Uterus (tissue), 4 donors: ENCODE data around the gene IL17B. TPM values are rescaled to one million over a fixed set of nuclear protein-coding genes. Genes with fewer than 3 reads are reported as not detected.
A peak's percentile ranks its signal among the peaks of the same experiment; 100 is the strongest.

Experiments
- DNase-seq, 2 donors: peaks; one replicate each; pipeline ENCODE4 v3.0.0-alpha.2; 2019 to 2020
- H3K27ac ChIP-seq, 2 donors: fragments of 200-600 bp; sonication (generic); 1 replicate in 1 of 2; 2 replicates in 1 of 2; pipeline ENCODE4 v1.5.1; 2016 to 2018
- H3K27me3 ChIP-seq, 2 donors: fragments of 200-600 bp; sonication (generic); one replicate each; pipeline ENCODE4 v1.5.1; 2018 to 2019; ENCODE audit warnings: control low read depth in 1 of 2
- H3K36me3 ChIP-seq, 2 donors: fragments of 200-600 bp; sonication (generic); one replicate each; pipeline ENCODE4 v1.5.1; 2019; ENCODE audit warnings: control low read depth in 1 of 2
- H3K4me1 ChIP-seq, 2 donors: fragments of 200-600 bp; sonication (generic); one replicate each; pipeline ENCODE4 v1.5.1; 2018 to 2019; ENCODE audit warnings: control low read depth in 1 of 2
- H3K4me3 ChIP-seq, 2 donors: fragments of 200-600 bp; sonication (generic); 1 replicate in 1 of 2; 2 replicates in 1 of 2; pipeline ENCODE4 v1.5.1; 2018 to 2019; ENCODE audit warnings: mild to moderate bottlenecking in 1 of 2
- H3K9me3 ChIP-seq, 2 donors: fragments of 200-600 bp; sonication (generic); one replicate each; pipeline ENCODE4 v1.5.1; 2019; ENCODE audit warnings: control low read depth in 1 of 2
- POLR2A ChIP-seq, 2 donors: fragments of 450-650 bp; IDR thresholded peaks; one replicate each; pipeline ENCODE4 v1.6.1; 2016; ENCODE audit warnings: antibody characterized with exemption in 2 of 2, mild to moderate bottlenecking in 1 of 2, moderate library complexity in 1 of 2
- intact Hi-C: fragments of 100-400 bp; cut with DNase I; formaldehyde crosslinking; loops from one replicate; pipeline ENCODE4 v1.15.1; 2023; ENCODE audit warnings: low total_unique reads
- total RNA-seq, 4 donors: library from RNA; depleted of rRNA in 3 of 4; stranded (reverse); fragments of >200 nt in 3 of 4; gene quantifications; one replicate each; pipeline versions ENCODE4 v1.1.0 to v1.2.4, GENCODE V29; 2014 to 2023
- TF ChIP-seq, protein P1 (sequence below), 4 experiments: fragments of 200-600 bp in 2 of 4; fragments of 450-650 bp in 2 of 4; sonication (generic) in 2 of 4; IDR thresholded peaks; one replicate each; pipeline ENCODE4 v1.5.1; 2016 to 2019; ENCODE audit warnings: antibody characterized with exemption in 4 of 4, mild to moderate bottlenecking in 2 of 4, moderate library complexity in 1 of 4
- donor health status: DM: yes; HTN: yes; CAD: no.

The IL17B gene
- total RNA-seq, 4 donors from 2014 or later: 1.6 to 2.3 TPM; not detected in 2

- intact Hi-C loops: no loop called here
- TF ChIP-seq POLR2A (IDR thresholded peaks at IDR 0.05): no peak
- TF ChIP-seq, protein P1, sequence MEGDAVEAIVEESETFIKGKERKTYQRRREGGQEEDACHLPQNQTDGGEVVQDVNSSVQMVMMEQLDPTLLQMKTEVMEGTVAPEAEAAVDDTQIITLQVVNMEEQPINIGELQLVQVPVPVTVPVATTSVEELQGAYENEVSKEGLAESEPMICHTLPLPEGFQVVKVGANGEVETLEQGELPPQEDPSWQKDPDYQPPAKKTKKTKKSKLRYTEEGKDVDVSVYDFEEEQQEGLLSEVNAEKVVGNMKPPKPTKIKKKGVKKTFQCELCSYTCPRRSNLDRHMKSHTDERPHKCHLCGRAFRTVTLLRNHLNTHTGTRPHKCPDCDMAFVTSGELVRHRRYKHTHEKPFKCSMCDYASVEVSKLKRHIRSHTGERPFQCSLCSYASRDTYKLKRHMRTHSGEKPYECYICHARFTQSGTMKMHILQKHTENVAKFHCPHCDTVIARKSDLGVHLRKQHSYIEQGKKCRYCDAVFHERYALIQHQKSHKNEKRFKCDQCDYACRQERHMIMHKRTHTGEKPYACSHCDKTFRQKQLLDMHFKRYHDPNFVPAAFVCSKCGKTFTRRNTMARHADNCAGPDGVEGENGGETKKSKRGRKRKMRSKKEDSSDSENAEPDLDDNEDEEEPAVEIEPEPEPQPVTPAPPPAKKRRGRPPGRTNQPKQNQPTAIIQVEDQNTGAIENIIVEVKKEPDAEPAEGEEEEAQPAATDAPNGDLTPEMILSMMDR (IDR thresholded peaks at IDR 0.05): no peak
- H3K27me3 ChIP-seq: no peaks in the 10 kb centered on the region
- H3K27ac ChIP-seq: peak overlapping the region; percentile 99
- no peaks in the 10 kb centered on the region for H3K36me3 ChIP-seq
- no peaks in the 10 kb centered on the region for H3K9me3 ChIP-seq
- H3K4me1 ChIP-seq: peaks cover 6 to 10% of the 10 kb centered on the region in 2 donors
- H3K4me3 ChIP-seq: peak overlapping the region; percentile 68 to 88
- DNase-seq: peak in 1 of 2 donors; percentile 18
Observed at GRCh38 chr5:149410071-149410470, 31.0 kb upstream of the IL17B start.

GRCh38 chr5:149409268-149409948, 30.3 kb upstream of the IL17B start:
- intact Hi-C loops: no loop called here
- TF ChIP-seq, protein P1 (IDR thresholded peaks at IDR 0.05): no peak
- TF ChIP-seq POLR2A (IDR thresholded peaks at IDR 0.05): no peak
- DNase-seq: peak in 1 of 2 donors; percentile 25
- peak overlapping the region; percentile 99 for H3K27ac ChIP-seq
- H3K4me3 ChIP-seq: peak overlapping the region; percentile 68 to 88
- H3K4me1 ChIP-seq: peaks cover 9 to 13% of the 10 kb centered on the region in 2 donors
- no peaks in the 10 kb centered on the region for H3K9me3 ChIP-seq
- H3K36me3 ChIP-seq: no peaks in the 10 kb centered on the region
- H3K27me3 ChIP-seq: no peaks in the 10 kb centered on the region

DNA sequence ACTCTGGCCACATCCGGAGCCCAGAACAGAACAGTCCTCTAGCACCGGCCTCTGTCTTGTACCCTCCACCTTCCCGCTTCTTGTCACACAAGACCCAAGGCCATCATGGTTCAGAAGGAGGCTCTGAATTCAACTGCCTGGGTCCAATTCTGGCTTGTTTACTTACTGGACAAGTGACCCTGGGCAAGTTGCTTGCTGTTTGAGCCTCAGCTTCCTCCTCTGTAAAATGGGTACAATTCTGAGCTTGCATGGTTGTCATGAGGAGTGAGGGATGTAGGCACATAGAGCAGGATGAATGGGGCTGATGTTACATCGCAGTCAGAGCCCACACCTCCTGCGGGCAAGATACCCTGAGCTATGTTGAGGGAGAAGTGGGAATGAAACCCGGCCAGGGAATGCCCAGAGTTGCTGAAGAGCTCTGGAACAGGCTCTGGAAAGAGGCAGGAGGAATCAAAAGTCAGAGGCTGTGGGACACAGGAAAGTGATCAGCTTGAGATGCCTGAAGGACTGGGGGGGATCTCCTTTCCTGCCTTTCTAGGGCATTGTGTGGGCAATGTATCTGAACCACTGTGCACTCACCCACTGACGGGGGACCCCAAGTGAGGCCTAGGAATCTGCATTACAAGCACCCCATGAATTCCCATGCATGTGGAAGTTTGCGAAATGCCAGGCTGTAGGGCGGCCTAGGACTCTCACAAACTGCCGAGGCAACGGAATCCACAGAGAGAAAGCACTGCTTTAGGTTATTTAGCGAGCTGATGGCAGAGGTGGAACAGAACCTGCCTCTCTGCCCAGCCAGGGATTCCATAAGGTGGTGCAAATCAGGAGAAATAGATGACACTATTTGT, 29.4 kb upstream of the IL17B start:
- Histone ChIP-seq H3K4me1 (peaks cover 13 to 20% of the 10 kb centered on the region in 2 donors), H3K36me3 (no peaks in the 10 kb centered on the region), H3K9me3 (no peaks in the 10 kb centered on the region), H3K27me3 (no peaks in the 10 kb centered on the region), H3K27ac (peak overlapping the region; percentile 99), H3K4me3 (peak overlapping the region; percentile 68 to 88)
- TF ChIP-seq, protein P1 (IDR thresholded peaks at IDR 0.05): no peak
- TF ChIP-seq POLR2A (IDR thresholded peaks at IDR 0.05): no peak
- intact Hi-C loops: no loop called here
- no peak for DNase-seq

DNA sequence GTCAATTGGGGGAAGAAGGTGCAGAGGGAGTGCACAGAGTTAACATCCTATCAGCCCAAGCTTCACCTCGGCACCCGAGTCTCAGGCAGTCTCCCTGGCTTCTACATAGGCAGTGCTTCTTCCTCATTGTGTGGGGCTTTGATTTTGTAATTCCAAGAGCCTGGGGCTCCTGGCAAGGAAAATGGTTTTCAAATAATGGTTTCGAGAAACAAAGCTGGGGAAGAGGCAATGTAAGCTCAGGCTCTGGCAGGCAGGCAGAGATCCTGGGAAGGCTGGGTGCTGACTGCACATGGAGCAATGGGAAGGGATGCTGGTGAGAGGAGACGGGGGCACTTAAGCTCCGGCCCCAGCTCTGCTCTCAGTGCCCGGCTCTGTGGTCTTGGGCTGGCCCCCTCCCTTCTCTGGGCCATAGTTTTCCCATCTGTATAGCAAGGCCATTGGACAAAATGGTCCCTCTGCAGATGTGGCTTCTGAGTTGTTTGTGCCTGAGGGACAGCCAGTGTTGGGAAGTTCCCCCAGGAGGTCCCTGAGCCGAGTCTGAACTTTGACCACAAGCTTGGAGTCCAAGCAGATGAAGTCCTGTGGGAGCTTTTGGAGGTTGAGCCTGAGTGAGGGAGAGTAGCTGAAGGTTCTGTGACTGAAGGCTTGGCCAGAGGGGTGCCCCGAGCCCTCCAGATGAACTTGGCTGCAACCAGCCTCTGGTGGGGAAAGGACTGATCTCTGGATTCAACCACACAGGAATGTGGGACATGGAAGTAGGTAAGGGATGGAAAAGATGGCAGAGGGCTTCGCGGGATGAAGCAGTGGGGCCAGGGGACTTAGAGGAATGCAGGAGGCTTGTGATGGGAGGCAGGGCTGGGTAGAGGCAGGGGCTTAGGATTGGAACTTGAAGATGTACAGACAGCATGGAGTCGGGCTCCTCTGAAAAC, 28.5 kb upstream of the IL17B start:
- H3K27me3 ChIP-seq: no peaks in the 10 kb centered on the region
- peak overlapping the region; percentile 99 for H3K27ac ChIP-seq
- TF ChIP-seq, protein P1 (IDR thresholded peaks at IDR 0.05): no peak
- TF ChIP-seq POLR2A (IDR thresholded peaks at IDR 0.05): no peak
- no peaks in the 10 kb centered on the region for H3K9me3 ChIP-seq
- no peaks in the 10 kb centered on the region for H3K36me3 ChIP-seq
- DNase-seq: no peak
- H3K4me3 ChIP-seq: peak overlapping the region; percentile 68 to 88
- intact Hi-C loops: no loop called here
- H3K4me1 ChIP-seq: peaks cover 13 to 20% of the 10 kb centered on the region in 2 donors
